ENCODE data around the gene HDAC5. TPM values are rescaled to one million over a fixed set of nuclear protein-coding genes. Genes with fewer than 3 reads are reported as not detected.
A peak's percentile ranks its signal among the peaks of the same experiment; 100 is the strongest.
"Not testable (repeated sequence)": the region's sequence is repeated elsewhere in the genome, so short reads cannot be mapped to it uniquely, and the experiment has no call there.

The HDAC5 gene
- total RNA-seq, 1 donor from 2014 or later = 26.7 TPM

DNA sequence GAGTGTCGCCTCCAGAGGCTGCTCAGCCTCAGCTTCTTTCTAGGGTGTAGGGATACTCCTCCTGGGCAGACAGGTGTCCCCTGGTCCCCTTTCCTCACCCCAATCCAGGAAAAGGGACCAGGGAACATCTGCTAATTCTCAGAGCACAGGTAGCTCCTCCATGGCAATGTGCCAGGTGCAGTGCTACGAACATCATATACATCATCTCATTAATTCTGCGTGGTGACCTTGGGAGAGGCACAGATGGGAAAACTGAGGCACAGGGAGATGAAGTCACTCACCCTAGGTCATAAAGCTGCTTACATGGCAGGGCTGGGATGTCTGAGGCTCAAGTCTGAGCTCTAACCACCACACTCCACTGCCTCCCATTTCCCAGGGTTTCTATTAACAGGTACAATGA is 11.7 kb downstream of the HDAC5 start:
- no peak for DNase-seq (ENCODE audit: low spot score)

DNA sequence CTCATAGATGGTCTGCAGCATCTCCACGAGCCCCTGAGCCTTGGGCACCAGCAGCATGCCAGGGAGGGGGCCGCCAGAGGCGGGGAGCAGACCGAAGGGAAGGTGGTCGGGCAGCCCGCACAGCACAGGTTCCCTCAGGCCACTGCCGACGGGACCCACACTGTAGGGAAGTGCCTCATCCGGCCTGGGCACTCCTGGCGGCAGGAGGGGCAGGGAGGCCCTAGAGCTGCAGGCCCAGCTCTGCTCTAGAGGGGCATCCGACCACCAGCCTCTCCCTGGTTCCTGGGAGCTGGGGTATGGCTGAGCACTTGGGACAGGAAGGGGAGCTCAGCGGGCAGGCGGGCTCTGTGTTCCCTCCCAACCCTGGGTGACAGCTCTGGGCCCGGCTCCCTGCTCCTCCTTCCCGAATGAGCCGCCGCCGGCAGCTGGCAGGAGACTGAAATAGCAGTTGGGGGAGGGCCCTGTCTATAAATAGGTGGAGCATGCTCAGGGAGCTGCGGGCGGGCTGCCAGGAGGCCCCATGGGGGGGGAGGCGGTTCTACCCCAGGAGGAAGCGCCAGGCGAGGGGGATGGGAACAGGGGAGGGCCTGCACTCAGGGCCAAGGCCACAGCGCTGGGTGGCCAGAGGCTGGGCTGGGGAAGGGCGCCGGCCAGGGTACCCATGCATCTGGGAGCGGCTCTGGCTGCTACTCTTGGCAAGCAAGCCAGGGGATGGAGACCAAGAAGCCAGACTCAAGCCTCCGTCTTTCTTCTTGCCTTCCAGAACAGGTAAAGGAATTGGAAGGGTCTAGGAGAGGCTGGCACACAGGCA is 12.4 kb downstream of the HDAC5 start:
- peak; percentile 97 for DNase-seq (ENCODE audit: low spot score)

GRCh38 chr17:44110011-44110686 is 13.3 kb downstream of the HDAC5 start:
- DNase-seq (ENCODE audit: low spot score) = no peak

GRCh38 chr17:44109312-44109630 is 14.2 kb downstream of the HDAC5 start:
- DNase-seq (ENCODE audit: low spot score) = no peak

- peak; percentile 84 for DNase-seq (ENCODE audit: low spot score)
Observed at GRCh38 chr17:44108440-44109311, 14.8 kb downstream of the HDAC5 start.

DNA sequence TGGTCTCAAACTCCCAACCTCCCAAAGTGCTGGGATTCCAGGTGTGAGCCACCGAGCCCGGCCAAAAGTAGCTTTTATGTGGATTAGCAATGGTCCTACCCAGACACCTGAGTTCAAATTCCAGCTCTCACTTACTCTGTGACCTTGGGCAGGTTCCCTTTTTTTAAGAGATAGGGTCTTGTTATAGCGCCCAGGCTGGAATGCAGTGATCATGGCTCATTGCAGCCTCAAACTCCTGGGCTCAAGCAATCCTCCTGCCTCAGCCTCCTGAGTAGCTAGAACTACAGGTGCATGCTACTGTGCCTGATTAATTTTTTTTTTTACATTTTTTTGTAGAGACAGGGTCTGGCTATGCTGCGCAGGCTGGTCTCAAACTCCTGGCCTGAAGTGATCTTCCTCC is 16.6 kb downstream of the HDAC5 start:
- DNase-seq (ENCODE audit: low spot score) = no peak

- no peak for DNase-seq (ENCODE audit: low spot score)
Observed at GRCh38 chr17:44105941-44106340, 17.5 kb downstream of the HDAC5 start.

GRCh38 chr17:44105483-44105882 is 18.0 kb downstream of the HDAC5 start:
- DNase-seq (ENCODE audit: low spot score) = no peak

DNA sequence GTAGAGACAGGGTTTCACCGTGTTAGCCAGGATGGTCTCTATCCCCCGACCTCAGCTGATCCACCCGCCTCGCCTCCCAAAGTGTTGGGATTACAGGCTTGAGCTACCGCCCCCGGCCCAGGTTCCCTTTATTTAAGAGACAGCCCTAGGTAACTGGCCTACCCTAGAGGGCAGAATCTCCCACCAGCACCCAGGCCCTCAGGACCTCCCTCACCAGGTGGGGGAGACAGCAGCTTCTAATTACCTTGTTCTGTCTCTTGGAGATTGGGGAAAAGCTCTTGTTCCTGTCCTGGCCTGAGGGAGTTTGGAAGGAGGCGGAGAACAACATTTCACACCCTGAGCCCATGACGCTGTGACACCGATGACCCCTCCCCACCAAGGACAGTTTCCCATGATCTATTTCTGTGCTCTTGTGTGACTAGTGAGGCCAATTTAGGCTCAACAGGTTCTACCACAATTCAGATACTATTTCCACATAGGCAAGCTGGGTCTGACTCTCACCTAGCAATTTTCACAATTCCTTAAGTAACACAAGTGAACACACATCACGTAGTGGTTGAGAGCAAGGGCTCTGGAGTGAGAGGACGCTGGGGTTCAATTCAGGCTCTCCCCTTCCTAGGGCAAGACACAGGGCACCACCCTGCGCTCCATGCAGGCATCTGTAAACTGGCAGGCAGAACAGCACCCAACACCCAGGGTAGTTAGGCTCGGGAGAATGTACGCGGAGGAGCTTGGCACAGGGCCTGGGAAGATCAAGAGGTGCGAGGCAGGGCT is 20.4 kb downstream of the HDAC5 start:
- DNase-seq (ENCODE audit: low spot score) = no peak

- not testable (repeated sequence) for DNase-seq (ENCODE audit: low spot score)
Observed at GRCh38 chr17:44101858-44102257, 21.6 kb downstream of the HDAC5 start.

GRCh38 chr17:44097110-44097958 is 26.1 kb downstream of the HDAC5 start:
- DNase-seq (ENCODE audit: low spot score) = no peak

DNA sequence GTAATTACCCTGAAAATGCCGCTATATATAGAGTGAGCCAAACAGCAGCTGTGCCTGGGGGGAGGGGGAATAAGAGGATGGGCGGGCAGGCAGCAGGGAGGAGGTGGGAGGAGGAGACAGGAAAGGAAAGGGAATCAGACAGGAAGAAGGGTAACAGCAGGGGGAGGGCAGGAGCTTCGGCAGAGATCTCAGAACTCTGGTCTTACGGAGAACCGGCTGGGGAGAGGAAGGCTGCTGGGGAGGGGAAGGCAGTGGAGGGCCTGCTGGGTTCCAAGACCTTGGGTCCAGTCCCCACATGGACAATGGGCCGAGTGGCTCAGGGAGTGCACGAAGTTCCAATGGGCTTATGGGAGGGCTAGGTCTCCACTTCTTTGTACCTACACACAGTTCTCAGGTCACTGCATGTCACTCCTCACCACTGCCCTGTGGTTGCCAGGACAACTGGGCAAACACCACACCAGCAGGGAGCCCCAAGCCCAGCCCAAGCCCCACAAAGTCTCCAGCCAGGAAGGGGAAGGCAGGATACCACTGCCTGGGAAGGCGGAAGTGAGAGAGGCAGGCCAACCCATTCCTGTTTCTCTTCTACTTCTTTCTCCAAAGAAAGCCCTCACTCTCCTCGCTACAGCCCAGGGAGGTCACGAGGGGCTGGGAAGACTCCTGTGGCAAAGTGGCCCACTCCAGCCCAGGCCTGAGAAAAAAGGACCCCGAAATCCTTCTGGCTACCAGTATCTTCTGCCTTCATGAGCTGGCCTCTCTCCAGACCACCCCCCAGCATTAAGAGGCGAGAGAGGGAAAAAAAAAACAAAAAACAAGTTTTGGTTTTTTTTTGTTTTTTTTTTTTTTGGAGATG is 27.6 kb downstream of the HDAC5 start:
- peak; percentile 96 for DNase-seq (ENCODE audit: low spot score)

DNA sequence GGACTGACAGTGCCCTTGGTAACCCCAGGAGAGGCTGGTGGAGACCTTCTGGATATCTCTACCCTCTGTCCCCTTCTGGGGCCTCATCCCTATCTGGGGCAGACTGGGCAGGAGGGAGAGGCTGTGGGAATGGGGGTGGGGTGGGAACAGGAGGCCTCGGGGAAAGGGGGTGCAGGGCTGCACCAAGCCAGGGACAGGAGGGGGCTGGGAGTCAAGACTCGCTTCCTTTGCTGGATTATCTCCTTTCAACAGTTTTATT is 28.1 kb downstream of the HDAC5 start:
- DNase-seq (ENCODE audit: low spot score) = no peak

- DNase-seq (ENCODE audit: low spot score) = no peak
Observed at GRCh38 chr17:44094701-44095387, 28.6 kb downstream of the HDAC5 start.

DNA sequence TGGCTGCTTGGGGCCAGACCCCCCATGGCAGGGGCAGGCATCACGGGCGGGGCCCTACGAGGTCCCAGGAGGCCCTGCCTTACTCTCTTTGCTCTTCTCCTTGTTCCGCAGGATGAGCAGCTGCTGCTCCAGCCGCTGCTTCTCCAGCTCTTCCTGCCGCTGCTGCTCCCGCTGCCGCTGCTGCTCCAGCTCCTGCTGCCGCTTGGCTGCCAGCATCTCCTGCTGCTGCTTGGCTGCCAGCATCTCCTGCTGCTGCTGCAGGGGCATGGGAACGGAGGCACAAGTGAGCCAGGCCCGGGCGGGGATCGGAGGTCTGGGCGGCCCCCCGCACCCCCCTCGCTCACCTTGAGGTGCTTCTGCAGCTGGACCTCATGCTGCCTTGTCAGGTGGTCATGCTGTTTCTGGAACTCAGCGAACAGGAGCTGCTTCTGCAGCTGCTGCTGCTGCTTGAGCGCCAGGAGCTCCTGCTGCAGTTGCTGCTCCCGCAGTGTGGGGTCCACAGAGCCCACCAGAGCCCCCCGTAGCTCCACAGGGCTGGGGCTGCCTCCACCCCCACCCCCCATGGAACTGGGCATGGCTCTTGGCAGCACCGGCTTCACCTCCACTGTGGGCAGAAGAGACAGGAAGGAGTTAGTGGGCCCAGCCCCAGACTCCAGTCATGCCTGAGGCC is 30.1 kb downstream of the HDAC5 start:
- DNase-seq (ENCODE audit: low spot score) = no peak

DNA sequence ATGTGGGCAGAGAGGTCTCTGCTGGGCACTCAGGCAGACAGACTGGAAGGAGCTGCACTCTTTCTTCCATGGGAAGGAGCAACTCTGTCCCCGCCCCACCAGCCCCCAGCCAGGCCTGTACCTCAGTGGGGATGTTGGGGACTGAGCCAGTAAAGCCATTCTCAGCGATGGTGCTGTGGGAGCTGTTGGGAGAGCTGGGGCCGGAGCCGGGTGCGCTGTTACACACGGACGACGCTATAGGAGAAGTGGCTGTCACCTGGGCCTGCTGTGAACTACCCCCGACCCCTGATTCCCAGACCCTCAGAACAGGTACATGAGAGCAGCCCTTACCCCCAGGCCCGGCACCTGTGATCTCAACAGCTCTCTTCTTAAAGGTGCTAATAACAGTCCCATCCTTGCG is 31.4 kb downstream of the HDAC5 start:
- no peak for DNase-seq (ENCODE audit: low spot score)

GRCh38 chr17:44091200-44091997 is 32.0 kb downstream of the HDAC5 start:
- no peak for DNase-seq (ENCODE audit: low spot score)

DNA sequence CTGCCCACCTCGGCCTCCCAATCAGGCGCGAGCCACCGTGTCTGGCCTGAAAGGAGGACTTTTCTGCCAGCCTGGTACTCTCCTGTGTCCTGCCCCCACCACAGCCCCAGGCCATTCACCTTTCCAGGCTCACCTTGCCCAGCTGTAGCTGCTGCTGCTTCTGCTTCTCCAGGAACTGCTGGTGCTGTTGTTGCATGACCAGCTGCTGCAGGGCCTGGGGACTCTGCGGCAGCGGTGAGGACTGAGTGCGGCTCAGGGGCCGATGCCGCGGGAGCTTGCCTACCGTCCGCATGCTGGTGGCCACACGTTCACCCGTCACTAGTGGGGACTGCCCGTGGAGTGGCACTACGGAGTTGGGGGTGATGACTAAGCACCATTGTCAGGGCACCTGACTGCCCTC is 35.2 kb downstream of the HDAC5 start:
- no peak for DNase-seq (ENCODE audit: low spot score)

Measured in umbilical cord (tissue), 2 donors.